WTC11 (cell line): ENCODE measurements around the gene GPD1. TPM values are rescaled to one million over a fixed set of nuclear protein-coding genes. Genes with fewer than 3 reads are reported as not detected.
A peak's percentile ranks its signal among the peaks of the same experiment; 100 is the strongest.

Source experiments
- ATAC-seq: fragments of 200-7000 bp; cut with Tn5 transposase; 2 replicates; pipeline ENCODE4 v1.10.0; 2021; ENCODE audit warnings: mild to moderate bottlenecking, moderate library complexity
- CTCF ChIA-PET: fragments of 300-600 bp; sonication (Branson Sonifier 250); formaldehyde crosslinking; loops from one replicate; lab custom pipeline; 2021; ENCODE audit warnings: antibody characterized with exemption; lab: Charles Lee
- POLR2A ChIA-PET: fragments of 350-600 bp; sonication (Branson Sonifier 250); formaldehyde crosslinking; loops from one replicate; lab custom pipeline; 2021; ENCODE audit warnings: antibody characterized with exemption; lab: Charles Lee
- DNase-seq: peaks from one replicate; pipeline ENCODE4 v3.0.0; 2021; ENCODE audit warnings: low spot score
- H3K27ac Mint-ChIP-seq: 2 replicates; pipeline ENCODE4 v1.8.0; 2021; ENCODE audit warnings: mixed read lengths
- H3K27me3 Mint-ChIP-seq: 2 replicates; pipeline ENCODE4 v1.8.0; 2021; ENCODE audit warnings: low read depth, mild to moderate bottlenecking, moderate library complexity, mixed read lengths
- H3K36me3 Mint-ChIP-seq: 2 replicates; pipeline ENCODE4 v1.8.0; 2021; ENCODE audit warnings: mixed read lengths
- H3K4me1 Mint-ChIP-seq: 2 replicates; pipeline ENCODE4 v1.8.0; 2022; ENCODE audit warnings: mixed read lengths
- H3K4me3 Mint-ChIP-seq: 2 replicates; pipeline ENCODE4 v1.8.0; 2021; ENCODE audit warnings: mild to moderate bottlenecking, moderate library complexity, mixed read lengths
- H3K9me3 Mint-ChIP-seq: 2 replicates; pipeline ENCODE4 v1.8.0; 2021; ENCODE audit warnings: mixed read lengths
- CDX4 ChIP-seq: fragments of 250-450 bp; sonication (Bioruptor Pico); IDR thresholded peaks from 2 replicates; pipeline ENCODE4 v1.9.0; 2021; ENCODE audit warnings: moderate library complexity, mild to moderate bottlenecking, inconsistent platforms, borderline replicate concordance
- CREM ChIP-seq: sonication (generic); formaldehyde crosslinking; IDR thresholded peaks from 2 replicates; pipeline ENCODE4 v1.8.1; 2022; ENCODE audit warnings: mild to moderate bottlenecking, missing genetic modification reagents, moderate library complexity
- E2F4 ChIP-seq: sonication (generic); formaldehyde crosslinking; IDR thresholded peaks from 2 replicates; pipeline ENCODE4 v1.8.1; 2022; ENCODE audit warnings: low read depth, mild to moderate bottlenecking, moderate library complexity, missing genetic modification reagents, borderline replicate concordance
- GABPB1 ChIP-seq: sonication (generic); formaldehyde crosslinking; IDR thresholded peaks from 2 replicates; pipeline ENCODE4 v1.8.1; 2023; ENCODE audit warnings: mild to moderate bottlenecking, missing genetic modification reagents
- IRF1 ChIP-seq: sonication (generic); formaldehyde crosslinking; IDR thresholded peaks from 2 replicates; pipeline ENCODE4 v1.8.0; 2023; ENCODE audit warnings: missing genetic modification reagents
- MAX ChIP-seq: sonication (generic); formaldehyde crosslinking; IDR thresholded peaks from 2 replicates; pipeline ENCODE4 v1.8.0; 2022; ENCODE audit warnings: mild to moderate bottlenecking, missing genetic modification reagents
- NFATC4 ChIP-seq: fragments of 250-450 bp; sonication (Bioruptor Pico); IDR thresholded peaks from 2 replicates; pipeline ENCODE4 v1.9.0; 2021; ENCODE audit warnings: mild to moderate bottlenecking
- NR2C2 ChIP-seq: sonication (generic); formaldehyde crosslinking; IDR thresholded peaks from 2 replicates; pipeline ENCODE4 v1.8.0; 2022; ENCODE audit warnings: mild to moderate bottlenecking, missing genetic modification reagents
- PREB ChIP-seq: sonication (generic); formaldehyde crosslinking; IDR thresholded peaks from 2 replicates; pipeline ENCODE4 v1.8.1; 2022; ENCODE audit warnings: mild to moderate bottlenecking, missing genetic modification reagents, moderate library complexity, borderline replicate concordance
- SP1 ChIP-seq: sonication (generic); formaldehyde crosslinking; conservative IDR thresholded peaks from 2 replicates; pipeline ENCODE4 v1.8.1; 2022; ENCODE audit warnings: missing genetic modification reagents
- TCF7 ChIP-seq: sonication (generic); formaldehyde crosslinking; IDR thresholded peaks from 2 replicates; pipeline ENCODE4 v1.8.0; 2022; ENCODE audit warnings: mild to moderate bottlenecking, low read depth, missing genetic modification reagents, moderate library complexity
- TEAD1 ChIP-seq: sonication (generic); formaldehyde crosslinking; IDR thresholded peaks from 2 replicates; pipeline ENCODE4 v1.8.0; 2022; ENCODE audit warnings: mild to moderate bottlenecking, missing genetic modification reagents
- ZNF263 ChIP-seq: sonication (generic); formaldehyde crosslinking; IDR thresholded peaks from 2 replicates; pipeline ENCODE4 v1.8.1; 2022; ENCODE audit warnings: low read depth, mild to moderate bottlenecking, moderate library complexity, missing genetic modification reagents
- ZNF396 ChIP-seq: fragments of 250-450 bp; sonication (Bioruptor Pico); IDR thresholded peaks from 2 replicates; pipeline ENCODE4 v1.8.0; 2021; ENCODE audit warnings: mild to moderate bottlenecking, moderate library complexity, borderline replicate concordance
- ZSCAN18 ChIP-seq: fragments of 250-450 bp; sonication (Bioruptor Pico); IDR thresholded peaks from 2 replicates; pipeline ENCODE4 v2.1.2; 2022; ENCODE audit warnings: mild to moderate bottlenecking, moderate library complexity
- total RNA-seq: library from RNA; stranded (reverse); gene quantifications from 3 replicates; pipeline ENCODE4 v1.2.3, GENCODE V29; 2021

The GPD1 gene
- total RNA-seq, 1 experiment from 2014 or later: 0.77 TPM

- DNase-seq: peak; percentile 96
- POLR2A ChIA-PET: interaction anchor here (0.5 to 1.7 kb wide), 14 partner anchors 14 to 674 kb away, joined by 3 to 14 read pairs (median 4); partner anchors contain the start of genes CERS5, COX14, GPD1 and LIMA1
Measured at GRCh38 chr12:50084775-50085614, 18.8 kb upstream of the GPD1 start, which contains the start of gene SMARCD1. TSS of gene SMARCD1 (plus strand) at chr12:50085342. CDS start at chr12:50085370, 28 bp downstream.

GRCh38 chr12:50085615-50086072 is 18.2 kb upstream of the GPD1 start:
- Mint-ChIP-seq H3K27ac (peak overlapping the region; percentile 89), H3K36me3 (peaks cover 41% of the 10 kb centered on the region)

More at GRCh38 chr12:50084775-50085614, 18.8 kb upstream of the GPD1 start, which contains the start of gene SMARCD1:
- peaks cover 26% of the 10 kb centered on the region for H3K27me3 Mint-ChIP-seq
- H3K27ac Mint-ChIP-seq: peak within 1 kb of the TSS; percentile 94
- H3K9me3 Mint-ChIP-seq: no peaks in the 10 kb centered on the region
- peak within 1 kb of the TSS; percentile 89 for H3K4me3 Mint-ChIP-seq
- CTCF ChIA-PET: interaction anchor here (0.6 to 2.6 kb wide), 31 partner anchors 8 to 908 kb away, joined by 3 to 78 read pairs (median 5); partner anchors contain the start of genes CERS5, COX14, GPD1 and TMBIM6
- H3K36me3 Mint-ChIP-seq: peaks cover 35% of the 10 kb centered on the region
- ATAC-seq: peak; percentile 93
- TF ChIP-seq GABPB1 (CRISPR knock-in tag) (peak; percentile 50), TCF7 (CRISPR knock-in tag) (no peak), NR2C2 (no peak), MAX (CRISPR knock-in tag) (peak; percentile 25; the same call in 1 of the 2 replicates), CREM (CRISPR knock-in tag) (0 out of 2 replicates have a peak, but pooled peaks have one; percentile 26), E2F4 (no peak), TEAD1 (CRISPR knock-in tag) (peak; percentile 52; the same call in 1 of the 2 replicates), SP1 (CRISPR knock-in tag) (peak; percentile 57)
- H3K4me1 Mint-ChIP-seq: peaks cover 24% of the 10 kb centered on the region

More at GRCh38 chr12:50085615-50086072, 18.2 kb upstream of the GPD1 start:
- Mint-ChIP-seq H3K4me3 (peak overlapping the region; percentile 89), H3K9me3 (no peaks in the 10 kb centered on the region), H3K27me3 (peaks cover 19% of the 10 kb centered on the region), H3K4me1 (peaks cover 21% of the 10 kb centered on the region)
- ATAC-seq (no peak; the same call in 1 of the 2 replicates), DNase-seq (no peak)
- TF ChIP-seq ZSCAN18 (CRISPR knock-in tag) (no peak), TEAD1 (CRISPR knock-in tag) (no peak), ZNF263 (CRISPR knock-in tag) (no peak), ZNF396 (CRISPR knock-in tag) (no peak), CDX4 (no peak), NFATC4 (CRISPR knock-in tag) (no peak), PREB (CRISPR knock-in tag) (no peak), IRF1 (CRISPR knock-in tag) (no peak)
- POLR2A ChIA-PET: interaction anchor here (1.0 to 1.7 kb wide), 7 partner anchors 16 to 319 kb away, joined by 3 to 14 read pairs (median 4); partner anchors contain the start of genes CERS5, COX14, GPD1 and LIMA1
- CTCF ChIA-PET: interaction anchor here (0.6 to 2.6 kb wide), 18 partner anchors 12 to 907 kb away, joined by 3 to 78 read pairs (median 6); partner anchors contain the start of genes CERS5, COX14 and TMBIM6
